DND-41 (cell line): ENCODE measurements around the gene CLBA1.

ENCODE experiments used
- CTCF ChIP-seq: IDR thresholded peaks from 2 replicates; pipeline ENCODE4 v1.5.1; 2012; ENCODE audit warnings: borderline replicate concordance, low read length, moderate library complexity, mild to moderate bottlenecking; ENCODE audit not compliant: poor library complexity, severe bottlenecking; ENCODE audit errors: extremely low read depth
- EZH2 ChIP-seq: IDR thresholded peaks from 3 replicates; pipeline ENCODE4 v1.6.1; 2012; ENCODE audit warnings: borderline replicate concordance, low read depth, mild to moderate bottlenecking, moderate library complexity, low read length, inconsistent platforms; ENCODE audit not compliant: severe bottlenecking

GRCh38 chr14:105014631-105015030 lies 29.0 kb downstream of the CLBA1 start:
- TF ChIP-seq CTCF (no peak), EZH2 (no peak)
